Skeletal muscle satellite cell (primary cell): Measurements from ENCODE around the gene PIEZO2.

ENCODE experiments used
- H3K27me3 ChIP-seq: 2 replicates; pipeline ENCODE4 v1.7.0; 2013; ENCODE audit warnings: low read length; ENCODE audit not compliant: control insufficient read depth, insufficient read depth
- H3K36me3 ChIP-seq: 2 replicates; pipeline ENCODE4 v1.7.0; 2013; ENCODE audit warnings: mild to moderate bottlenecking, control low read depth, low read length; ENCODE audit not compliant: insufficient read depth
- H3K4me1 ChIP-seq: 2 replicates; pipeline ENCODE4 v1.7.0; 2013; ENCODE audit warnings: low read length; ENCODE audit not compliant: control insufficient read depth, insufficient read depth
- H3K4me2 ChIP-seq: 2 replicates; pipeline ENCODE4 v1.7.0; 2013; ENCODE audit warnings: mild to moderate bottlenecking, low read length
- H3K4me3 ChIP-seq: 2 replicates; pipeline ENCODE4 v1.7.0; 2013; ENCODE audit warnings: low read length
- H3K9ac ChIP-seq: 2 replicates; pipeline ENCODE4 v1.7.0; 2013; ENCODE audit warnings: mild to moderate bottlenecking, low read depth, low read length, moderate library complexity
- H3K9me3 ChIP-seq: replicated peaks from 2 replicates; pipeline ENCODE4 v1.7.0; 2013; ENCODE audit warnings: mild to moderate bottlenecking, control low read depth, low read length

The PIEZO2 gene

DNA sequence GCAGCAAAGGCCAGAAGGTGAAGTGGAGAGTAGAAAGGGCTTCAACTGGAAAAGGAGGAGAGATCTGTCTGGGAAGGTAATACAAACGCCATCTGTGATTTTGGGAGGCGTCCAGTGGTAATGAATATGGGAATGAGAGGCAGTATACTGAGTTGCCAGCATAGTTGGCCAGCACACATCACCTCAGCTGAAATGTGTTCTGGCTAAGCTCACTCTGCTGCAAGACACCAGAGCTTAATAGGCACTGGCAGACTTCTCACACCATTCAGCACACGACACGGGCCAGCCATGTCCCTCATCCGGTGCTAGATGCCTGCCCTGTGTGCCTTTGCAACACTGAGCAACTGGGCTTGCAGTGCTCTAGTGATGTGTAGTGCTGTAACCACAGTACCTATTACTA is 277.1 kb downstream of the PIEZO2 start:
- Histone ChIP-seq H3K27me3 (peaks cover 5% of the 10 kb centered on the region), H3K4me3 (no peak overlapping the region), H3K36me3 (no peaks in the 10 kb centered on the region), H3K9ac (no peak overlapping the region), H3K9me3 (no peaks in the 10 kb centered on the region), H3K4me2 (no peak overlapping the region), H3K4me1 (no peaks in the 10 kb centered on the region)

DNA sequence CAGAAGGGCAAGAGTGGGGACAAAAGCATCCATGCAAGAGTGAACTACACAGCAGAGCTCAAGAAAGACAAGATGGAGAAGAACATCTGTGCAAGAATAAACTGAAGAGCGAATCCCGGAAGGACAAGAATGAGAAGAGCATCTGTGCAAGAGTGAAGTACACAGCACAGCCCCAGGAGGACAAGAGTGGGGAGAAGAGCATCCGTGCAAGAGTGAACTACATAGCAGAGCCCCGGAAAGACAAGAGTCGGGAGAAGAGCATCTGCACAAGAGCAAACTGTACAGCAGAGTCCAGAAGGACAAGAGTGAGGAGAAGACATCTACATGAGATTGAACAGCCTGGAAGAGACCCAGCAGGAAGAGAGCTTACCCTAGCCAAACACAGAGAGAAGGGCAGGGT is 284.6 kb downstream of the PIEZO2 start:
- Histone ChIP-seq H3K4me2 (no peak overlapping the region), H3K27me3 (no peaks in the 10 kb centered on the region), H3K36me3 (no peaks in the 10 kb centered on the region), H3K9me3 (no peaks in the 10 kb centered on the region), H3K9ac (no peak overlapping the region), H3K4me3 (no peak overlapping the region), H3K4me1 (no peaks in the 10 kb centered on the region)

DNA sequence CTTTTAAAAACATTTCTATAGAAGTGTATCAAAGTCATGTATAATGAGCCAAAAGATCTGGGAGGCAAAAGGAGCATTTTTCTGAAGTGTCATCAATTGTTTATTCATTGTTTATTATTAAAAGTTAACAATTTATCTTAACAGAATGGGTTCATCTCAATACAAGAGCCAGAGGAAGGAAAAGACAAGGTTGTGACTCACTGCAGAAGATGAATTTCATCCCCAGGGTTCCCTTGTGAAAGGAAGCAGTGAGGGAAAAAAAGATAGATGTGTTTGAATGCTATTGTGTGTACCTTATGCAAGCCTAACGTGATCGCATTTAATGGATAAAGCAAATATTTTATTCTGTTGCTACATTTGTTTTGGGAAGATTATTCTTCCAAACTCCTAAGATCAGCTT is 286.3 kb downstream of the PIEZO2 start:
- no peaks in the 10 kb centered on the region for H3K27me3 ChIP-seq
- H3K36me3 ChIP-seq: no peaks in the 10 kb centered on the region
- H3K4me1 ChIP-seq: no peaks in the 10 kb centered on the region
- H3K9ac ChIP-seq: no peak overlapping the region
- H3K4me3 ChIP-seq: no peak overlapping the region
- no peak overlapping the region for H3K4me2 ChIP-seq
- H3K9me3 ChIP-seq: no peaks in the 10 kb centered on the region

DNA sequence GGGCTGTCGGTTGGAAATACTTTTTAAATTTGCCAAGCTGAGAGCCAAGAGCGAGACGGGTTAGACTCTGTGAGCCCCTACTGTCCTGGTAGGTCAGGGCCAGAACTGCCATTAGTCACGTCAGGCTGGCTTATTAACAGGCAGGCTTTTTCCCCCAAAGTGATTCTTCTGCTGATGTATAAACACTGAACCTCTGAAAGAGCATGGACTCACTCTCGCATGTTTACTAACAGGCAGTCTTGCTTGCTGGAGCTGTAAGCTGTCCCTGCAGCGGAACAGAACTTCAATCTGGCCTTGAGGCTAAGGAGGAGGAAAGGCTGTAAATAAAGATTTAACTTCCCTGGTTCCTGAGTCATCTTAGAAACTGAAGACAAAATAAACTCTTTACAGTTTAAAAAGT is 288.4 kb downstream of the PIEZO2 start:
- Histone ChIP-seq H3K9me3 (no peaks in the 10 kb centered on the region), H3K36me3 (no peaks in the 10 kb centered on the region), H3K4me2 (no peak overlapping the region), H3K4me1 (no peaks in the 10 kb centered on the region), H3K27me3 (no peaks in the 10 kb centered on the region), H3K9ac (no peak overlapping the region), H3K4me3 (no peak overlapping the region)

DNA sequence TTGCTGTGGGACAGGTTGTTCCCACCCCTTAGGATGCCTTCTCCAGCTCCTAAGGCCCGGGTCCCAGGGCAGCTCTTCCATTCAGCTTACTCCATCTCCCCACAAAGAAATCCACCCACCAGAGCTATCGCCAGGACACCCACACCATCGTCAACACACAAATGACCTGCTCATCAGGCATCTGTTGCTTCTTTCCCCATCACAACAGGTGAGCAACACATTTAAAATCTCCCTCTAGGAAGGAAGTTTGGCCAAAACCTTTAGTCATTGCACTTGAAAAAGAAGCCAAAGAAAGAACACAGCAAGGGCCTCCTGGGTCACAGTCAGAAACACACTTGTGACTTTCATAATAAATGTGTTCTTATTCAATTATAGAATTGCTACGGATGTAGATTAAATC is 289.0 kb downstream of the PIEZO2 start:
- Histone ChIP-seq H3K27me3 (no peaks in the 10 kb centered on the region), H3K9ac (no peak overlapping the region), H3K36me3 (no peaks in the 10 kb centered on the region), H3K4me2 (no peak overlapping the region), H3K4me3 (no peak overlapping the region), H3K4me1 (no peaks in the 10 kb centered on the region), H3K9me3 (no peaks in the 10 kb centered on the region)

DNA sequence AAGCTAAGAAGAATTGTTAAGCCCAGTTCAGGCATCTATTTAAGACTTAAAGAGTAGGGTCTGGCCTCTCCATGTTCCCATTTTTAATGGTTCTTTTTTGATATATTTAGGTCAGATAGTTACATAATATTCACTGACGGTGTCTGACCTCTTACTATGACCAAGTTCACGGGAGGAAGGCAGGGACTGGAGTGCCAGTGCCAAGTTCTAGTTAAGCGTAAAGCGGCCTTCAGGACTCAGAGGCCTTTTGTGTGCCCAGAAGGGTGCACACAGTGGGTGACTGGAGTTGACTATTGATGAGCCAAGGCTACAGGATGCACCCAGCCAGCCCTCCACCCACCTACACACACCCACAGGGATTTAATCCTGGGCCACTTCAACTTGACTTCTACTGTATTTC is 290.9 kb downstream of the PIEZO2 start:
- Histone ChIP-seq H3K4me1 (no peaks in the 10 kb centered on the region), H3K27me3 (no peaks in the 10 kb centered on the region), H3K4me3 (no peak overlapping the region), H3K9me3 (no peaks in the 10 kb centered on the region), H3K9ac (no peak overlapping the region), H3K36me3 (no peaks in the 10 kb centered on the region), H3K4me2 (no peak overlapping the region)

DNA sequence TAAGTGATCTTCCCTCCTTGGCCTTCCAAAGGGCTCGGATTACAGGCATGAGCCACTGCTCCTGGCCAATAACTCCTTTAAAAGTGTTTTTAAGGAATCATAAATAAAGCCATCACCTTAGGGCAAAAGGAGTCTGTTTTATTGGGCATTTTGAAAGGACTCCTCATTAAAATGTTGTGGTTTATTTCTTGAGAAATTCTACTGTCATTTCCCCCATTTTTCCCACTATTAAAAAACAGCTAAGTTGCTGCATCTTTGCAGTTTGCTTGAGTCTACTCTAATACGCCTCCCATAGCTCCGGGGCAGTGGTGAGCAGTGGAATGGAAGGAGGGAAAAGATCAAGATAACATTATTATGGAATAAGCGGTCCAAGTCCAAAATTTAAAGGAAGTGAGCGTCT is 293.2 kb downstream of the PIEZO2 start:
- Histone ChIP-seq H3K9me3 (no peaks in the 10 kb centered on the region), H3K4me1 (no peaks in the 10 kb centered on the region), H3K9ac (no peak overlapping the region), H3K4me3 (no peak overlapping the region), H3K36me3 (no peaks in the 10 kb centered on the region), H3K27me3 (peaks cover 2% of the 10 kb centered on the region), H3K4me2 (no peak overlapping the region)

DNA sequence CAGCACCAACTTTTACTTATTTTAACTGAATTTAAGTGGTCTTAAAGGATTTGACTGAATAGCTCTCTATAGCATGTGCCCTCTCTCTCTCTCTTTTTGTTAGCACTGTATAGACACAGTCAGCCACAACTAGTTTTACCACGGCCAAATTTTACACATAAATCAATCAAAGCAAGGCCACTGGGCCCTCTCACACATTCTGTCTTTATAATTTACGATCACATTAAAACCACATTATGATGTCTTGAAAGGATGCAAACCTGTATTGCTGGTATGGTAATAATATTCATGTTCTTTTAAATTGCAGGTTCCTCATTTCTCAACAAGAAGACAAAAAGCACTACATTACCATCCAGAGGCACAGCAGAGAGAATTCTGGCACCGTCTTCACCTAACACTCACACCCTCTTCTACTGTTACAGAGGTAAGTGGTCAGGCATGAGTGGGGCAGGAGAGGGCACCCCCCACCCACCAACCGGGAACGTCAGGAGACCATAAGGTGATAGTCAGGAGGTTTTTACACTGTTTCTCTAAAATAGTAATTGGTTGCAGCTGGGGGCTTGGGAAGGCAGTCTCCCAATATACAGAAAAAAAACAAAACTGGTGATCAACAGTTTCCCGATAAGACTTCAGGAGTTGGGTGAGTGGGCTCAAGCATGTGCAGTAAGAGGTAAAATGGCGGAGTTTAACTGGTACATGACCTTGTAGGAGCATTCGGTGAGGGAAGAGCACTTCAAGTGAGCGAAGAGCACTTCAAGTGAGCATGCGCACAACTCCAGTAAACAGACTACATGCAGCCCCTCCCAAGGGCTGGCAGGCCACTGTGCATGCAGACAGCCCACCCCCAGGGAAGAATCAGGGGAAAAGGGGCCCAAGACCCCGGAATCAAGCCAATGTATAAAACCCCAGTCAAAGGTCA is 296.7 kb downstream of the PIEZO2 start:
- Histone ChIP-seq H3K4me1 (no peaks in the 10 kb centered on the region), H3K36me3 (no peaks in the 10 kb centered on the region), H3K27me3 (peaks cover 24% of the 10 kb centered on the region), H3K4me2 (no peak overlapping the region), H3K9me3 (no peaks in the 10 kb centered on the region), H3K4me3 (no peak overlapping the region), H3K9ac (no peak overlapping the region)

DNA sequence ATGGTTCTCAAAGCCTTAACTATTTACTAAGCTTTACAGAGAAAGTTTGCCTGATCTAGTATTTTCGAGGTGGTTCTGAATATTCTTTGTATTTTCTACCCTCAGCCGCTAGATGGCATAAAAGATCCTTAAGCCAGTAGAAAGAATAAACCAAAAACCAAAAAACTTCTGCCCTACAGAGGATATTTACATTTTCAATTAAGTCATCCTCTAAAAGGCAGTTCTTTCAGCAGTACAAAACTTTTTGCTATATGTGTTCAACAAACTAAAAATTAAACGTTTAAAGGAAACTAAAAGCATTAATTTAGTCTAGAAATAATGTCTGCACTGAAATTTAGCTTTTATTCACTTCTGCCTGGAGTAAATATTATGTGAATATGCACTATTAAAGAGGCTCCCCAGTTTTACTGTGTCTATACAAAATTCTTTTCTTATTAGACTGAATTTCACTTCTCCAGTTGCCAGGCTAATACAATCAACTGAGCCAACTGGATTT is 297.5 kb downstream of the PIEZO2 start:
- Histone ChIP-seq H3K36me3 (no peaks in the 10 kb centered on the region), H3K4me1 (no peaks in the 10 kb centered on the region), H3K9ac (no peak overlapping the region), H3K27me3 (peaks cover 24% of the 10 kb centered on the region), H3K4me2 (no peak overlapping the region), H3K9me3 (no peaks in the 10 kb centered on the region), H3K4me3 (no peak overlapping the region)

DNA sequence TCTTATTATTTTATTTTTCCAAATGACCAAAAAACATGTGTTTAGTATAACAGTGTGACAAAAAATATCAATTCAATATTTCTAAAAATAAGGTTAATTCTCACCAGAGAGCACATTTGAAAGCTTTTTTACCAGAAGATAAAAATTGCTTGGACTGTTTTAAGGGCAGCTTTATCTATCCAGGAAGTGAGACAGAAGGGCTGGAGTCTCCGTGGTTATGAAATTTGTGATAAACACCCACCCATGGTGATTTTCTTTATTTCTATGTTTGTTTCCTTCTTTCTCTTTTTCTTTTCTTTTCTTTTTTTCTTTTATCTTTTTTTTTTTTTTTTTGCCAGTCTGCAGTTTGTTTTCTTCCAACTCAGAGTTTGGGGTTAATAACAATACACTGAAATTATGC is 298.5 kb downstream of the PIEZO2 start:
- Histone ChIP-seq H3K36me3 (no peaks in the 10 kb centered on the region), H3K4me1 (no peaks in the 10 kb centered on the region), H3K9me3 (no peaks in the 10 kb centered on the region), H3K4me3 (no peak overlapping the region), H3K4me2 (no peak overlapping the region), H3K27me3 (peaks cover 28% of the 10 kb centered on the region), H3K9ac (no peak overlapping the region)

DNA sequence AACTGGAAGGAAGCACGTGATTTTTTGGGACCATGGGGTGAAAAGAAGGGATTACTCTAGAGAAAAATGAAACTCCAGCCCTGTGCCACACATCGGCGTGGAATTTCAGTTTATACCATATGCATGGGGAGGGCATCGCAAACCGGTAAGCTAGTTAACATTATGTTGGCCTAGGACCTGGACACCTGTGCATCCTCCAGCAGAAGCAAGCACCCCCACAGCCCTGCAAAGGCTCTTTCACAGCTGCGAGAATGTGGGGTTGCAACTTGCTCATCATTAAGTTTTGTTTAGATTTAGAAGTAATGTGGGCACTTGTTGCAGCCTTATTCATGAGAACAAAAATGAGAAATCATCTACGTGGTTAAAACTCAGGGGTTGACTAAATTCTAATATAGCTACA is 299.2 kb downstream of the PIEZO2 start:
- Histone ChIP-seq H3K9me3 (no peaks in the 10 kb centered on the region), H3K36me3 (no peaks in the 10 kb centered on the region), H3K4me1 (no peaks in the 10 kb centered on the region), H3K27me3 (peaks cover 28% of the 10 kb centered on the region), H3K4me3 (no peak overlapping the region), H3K9ac (no peak overlapping the region), H3K4me2 (no peak overlapping the region)

DNA sequence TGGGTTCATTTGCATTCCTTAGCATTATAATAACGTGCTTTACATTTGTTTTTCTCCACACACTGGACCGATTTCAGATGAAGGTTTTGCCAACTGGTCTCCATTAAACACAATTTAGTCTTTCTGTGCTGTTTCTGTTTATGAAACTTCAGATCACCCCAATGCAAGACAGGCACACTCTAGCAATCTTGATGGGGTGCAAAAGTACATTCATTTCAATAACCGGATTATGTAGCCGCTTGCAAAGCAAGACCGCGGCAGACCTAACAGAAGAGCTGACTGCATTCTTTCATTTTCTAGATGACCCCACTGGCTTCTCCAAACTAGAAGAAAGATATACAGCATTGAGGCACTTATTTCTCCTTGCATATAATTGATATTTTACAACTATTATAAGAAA is 301.5 kb downstream of the PIEZO2 start:
- Histone ChIP-seq H3K36me3 (no peaks in the 10 kb centered on the region), H3K27me3 (peaks cover 32% of the 10 kb centered on the region), H3K4me1 (no peaks in the 10 kb centered on the region), H3K4me3 (no peak overlapping the region), H3K9me3 (no peaks in the 10 kb centered on the region), H3K9ac (no peak overlapping the region), H3K4me2 (no peak overlapping the region)
